Heart left ventricle (tissue), 13 donors: ENCODE data around the gene TMEM185B.

Source experiments
- CTCF ChIP-seq, 12 donors: fragments of 200-600 bp; sonication (generic) in 4 of 12; IDR thresholded peaks; one replicate each; pipeline versions ENCODE4 v1.5.0 to v1.8.0; 2018 to 2022; ENCODE audit warnings: antibody characterized with exemption in 12 of 12, mild to moderate bottlenecking in 5 of 12
- POLR2A ChIP-seq, 2 donors: fragments of 450-650 bp; IDR thresholded peaks; one replicate each; pipeline ENCODE4 v1.6.1; 2017; ENCODE audit warnings: antibody characterized with exemption in 2 of 2, mild to moderate bottlenecking in 2 of 2, moderate library complexity in 2 of 2
- donor health status: ischemic (EF 13 %, LVEDD 7.1; RV severe dilation, severe dysfunction).
- donor health status: DM: no; HTN: yes; CAD: no.
- donor health status: DM: no; HTN: no; CAD: no.
- donor health status: ischemic (EF 25% LVEDD 6.9; RV normal size, moderate dysfunction).
- donor health status: ischemic (EF 25% LVEDD 5.7; RV mildly dilated, moderate dysfunction).
- donor health status: ischemic (EF 35%, LVEDD 5.7; RV mildly dilated, moderate dysfunction).
- donor health status: nonischemic (EF 11% LVEDD 7.7; RV severe dilation, severe dysfunction).
- donor health status: DM: yes; HTN: yes; CAD: no.
- donor health status: PGD.
- donor health status: ischemic (EF 29% LVEDD 5.4; RV normal size, mild dysfunction).
- donor health status: nonischemic (EF 23%, LVEDD 6.1; RV moderate dilation, normal function).

GRCh38 chr2:120261387-120262006, 38.3 kb upstream of the TMEM185B start:
- TF ChIP-seq CTCF (IDR thresholded peaks at IDR 0.05) = no peak
- no peak for TF ChIP-seq POLR2A (IDR thresholded peaks at IDR 0.05)
